ENCODE data around the gene AHCTF1.
"Not testable (repeated sequence)": the region's sequence is repeated elsewhere in the genome, so short reads cannot be mapped to it uniquely, and the experiment has no call there.

Gene AHCTF1

DNA sequence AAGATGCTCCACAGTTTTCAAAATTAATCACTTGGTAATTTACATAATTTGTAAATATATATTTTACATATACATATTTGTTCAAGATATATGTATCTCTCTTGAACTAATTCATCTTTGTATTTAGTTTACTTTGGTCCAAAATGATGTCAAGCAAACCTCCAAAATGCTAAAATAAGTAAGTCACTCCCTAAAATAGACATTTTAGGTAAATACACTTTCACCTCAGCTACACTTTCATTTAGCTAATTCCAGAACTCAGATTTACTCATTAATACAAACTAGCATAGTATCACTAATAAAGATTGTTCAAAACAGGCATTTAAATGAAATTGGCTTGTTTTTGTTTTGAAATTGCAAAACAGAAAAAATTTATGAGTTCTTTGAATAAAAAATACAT is 40.6 kb downstream of the AHCTF1 start:
- no peak overlapping the region for H3K9ac ChIP-seq (ENCODE audit: low read length)
- H3K27ac ChIP-seq (ENCODE audit: low read depth, low read length): no peak overlapping the region
- TF ChIP-seq EZH2phosphoT487 (conservative IDR thresholded peaks at IDR 0.05; ENCODE audit: low read length): no peak
- TF ChIP-seq, protein P1, sequence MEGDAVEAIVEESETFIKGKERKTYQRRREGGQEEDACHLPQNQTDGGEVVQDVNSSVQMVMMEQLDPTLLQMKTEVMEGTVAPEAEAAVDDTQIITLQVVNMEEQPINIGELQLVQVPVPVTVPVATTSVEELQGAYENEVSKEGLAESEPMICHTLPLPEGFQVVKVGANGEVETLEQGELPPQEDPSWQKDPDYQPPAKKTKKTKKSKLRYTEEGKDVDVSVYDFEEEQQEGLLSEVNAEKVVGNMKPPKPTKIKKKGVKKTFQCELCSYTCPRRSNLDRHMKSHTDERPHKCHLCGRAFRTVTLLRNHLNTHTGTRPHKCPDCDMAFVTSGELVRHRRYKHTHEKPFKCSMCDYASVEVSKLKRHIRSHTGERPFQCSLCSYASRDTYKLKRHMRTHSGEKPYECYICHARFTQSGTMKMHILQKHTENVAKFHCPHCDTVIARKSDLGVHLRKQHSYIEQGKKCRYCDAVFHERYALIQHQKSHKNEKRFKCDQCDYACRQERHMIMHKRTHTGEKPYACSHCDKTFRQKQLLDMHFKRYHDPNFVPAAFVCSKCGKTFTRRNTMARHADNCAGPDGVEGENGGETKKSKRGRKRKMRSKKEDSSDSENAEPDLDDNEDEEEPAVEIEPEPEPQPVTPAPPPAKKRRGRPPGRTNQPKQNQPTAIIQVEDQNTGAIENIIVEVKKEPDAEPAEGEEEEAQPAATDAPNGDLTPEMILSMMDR (IDR thresholded peaks at IDR 0.05; ENCODE audit: insufficient read depth, low read length, poor library complexity, severe bottlenecking): no peak
- 0 out of 2 replicates have a peak, but pooled peaks cover 4% of the 10 kb centered on the region for H4K20me1 ChIP-seq (ENCODE audit: low read depth, low read length)
- H3K9me3 ChIP-seq (ENCODE audit: insufficient read depth, low read length): no peaks in the 10 kb centered on the region
- H3K36me3 ChIP-seq (ENCODE audit: low read length): peaks cover 78% of the 10 kb centered on the region
- H3F3A ChIP-seq (ENCODE audit: insufficient read depth): no peaks in the 10 kb centered on the region
- no peaks in the 10 kb centered on the region for H3K79me2 ChIP-seq (ENCODE audit: insufficient read depth, low read length)
- H3K4me2 ChIP-seq (ENCODE audit: low read depth, low read length, poor library complexity, severe bottlenecking): no peak overlapping the region
- no peaks in the 10 kb centered on the region for H3K27me3 ChIP-seq (ENCODE audit: low read length)
- H2AFZ ChIP-seq (ENCODE audit: low read depth, low read length, severe bottlenecking): no peak overlapping the region
- H3K9me2 ChIP-seq (replicated peaks; ENCODE audit: insufficient read depth, low read length): no peaks in the 10 kb centered on the region
- no peak overlapping the region for H3K4me3 ChIP-seq (ENCODE audit: insufficient read depth, low read length, poor library complexity, severe bottlenecking)

DNA sequence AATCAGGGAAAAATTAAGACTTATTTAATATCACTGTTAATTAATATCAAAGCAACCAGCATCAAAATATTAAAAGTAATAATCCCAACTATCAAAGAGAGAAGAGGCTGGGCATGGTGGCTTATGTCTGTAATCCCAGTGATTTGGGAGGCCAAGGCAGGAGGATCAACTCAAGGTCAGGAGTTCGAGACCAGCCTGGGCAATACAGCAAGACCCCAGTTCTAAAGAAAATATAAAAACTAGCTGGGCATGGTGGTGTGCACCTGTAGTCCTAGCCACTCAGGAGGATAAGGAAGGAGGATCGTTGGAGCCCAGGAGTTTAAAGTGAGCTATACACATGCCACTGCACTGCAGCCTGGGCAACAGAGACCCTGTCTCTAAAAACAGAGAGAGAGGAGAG is 43.2 kb downstream of the AHCTF1 start:
- peaks cover 79% of the 10 kb centered on the region for H3K36me3 ChIP-seq (ENCODE audit: low read length)
- no peak overlapping the region for H3K4me3 ChIP-seq (ENCODE audit: insufficient read depth, low read length, poor library complexity, severe bottlenecking)
- H2AFZ ChIP-seq (ENCODE audit: low read depth, low read length, severe bottlenecking): no peak overlapping the region
- no peak overlapping the region for H3K27ac ChIP-seq (ENCODE audit: low read depth, low read length)
- no peak for TF ChIP-seq EZH2phosphoT487 (conservative IDR thresholded peaks at IDR 0.05; ENCODE audit: low read length)
- TF ChIP-seq, protein P1 (IDR thresholded peaks at IDR 0.05; ENCODE audit: insufficient read depth, low read length, poor library complexity, severe bottlenecking): no peak
- H3K9ac ChIP-seq (ENCODE audit: low read length): no peak overlapping the region
- H3K27me3 ChIP-seq (ENCODE audit: low read length): no peaks in the 10 kb centered on the region
- no peaks in the 10 kb centered on the region for H3K9me3 ChIP-seq (ENCODE audit: insufficient read depth, low read length)
- no peaks in the 10 kb centered on the region for H4K20me1 ChIP-seq (ENCODE audit: low read depth, low read length)
- no peaks in the 10 kb centered on the region for H3K9me2 ChIP-seq (replicated peaks; ENCODE audit: insufficient read depth, low read length)
- 0 out of 2 replicates have a peak, but pooled peaks cover under 1% of the 10 kb centered on the region for H3K79me2 ChIP-seq (ENCODE audit: insufficient read depth, low read length)
- H3F3A ChIP-seq (ENCODE audit: insufficient read depth): no peaks in the 10 kb centered on the region
- no peak overlapping the region for H3K4me2 ChIP-seq (ENCODE audit: low read depth, low read length, poor library complexity, severe bottlenecking)

DNA sequence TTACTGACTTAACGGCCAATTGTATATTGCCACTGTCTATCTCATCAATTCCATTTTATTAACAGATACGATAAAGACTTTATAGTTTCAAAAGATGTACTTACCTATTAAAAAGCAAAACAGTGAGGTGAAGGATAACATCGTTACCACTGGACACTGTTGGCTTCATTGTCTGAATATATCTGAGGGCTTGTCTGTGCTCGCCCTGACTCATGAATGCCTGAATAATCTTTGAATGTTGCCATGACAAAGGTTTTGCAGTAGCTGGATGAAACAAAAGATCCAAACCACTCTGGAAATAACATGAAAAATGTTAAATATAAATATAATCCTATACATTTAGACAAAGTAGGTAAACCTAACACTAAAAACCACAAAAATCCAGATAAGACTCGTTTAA is 46.4 kb downstream of the AHCTF1 start:
- H3K9me3 ChIP-seq (ENCODE audit: insufficient read depth, low read length); H2AFZ ChIP-seq (ENCODE audit: low read depth, low read length, severe bottlenecking); H3K9ac ChIP-seq (ENCODE audit: low read length); H4K20me1 ChIP-seq (ENCODE audit: low read depth, low read length); H3K9me2 ChIP-seq (replicated peaks; ENCODE audit: insufficient read depth, low read length); H3F3A ChIP-seq (ENCODE audit: insufficient read depth); H3K27me3 ChIP-seq (ENCODE audit: low read length); H3K4me2 ChIP-seq (ENCODE audit: low read depth, low read length, poor library complexity, severe bottlenecking); H3K27ac ChIP-seq (ENCODE audit: low read depth, low read length); H3K4me3 ChIP-seq (ENCODE audit: insufficient read depth, low read length, poor library complexity, severe bottlenecking): not testable (repeated sequence)
- Histone ChIP-seq H3K79me2 (ENCODE audit: insufficient read depth, low read length) (0 out of 2 replicates have a peak, but pooled peaks cover 13% of the 10 kb centered on the region), H3K36me3 (ENCODE audit: low read length) (peaks cover 77% of the 10 kb centered on the region; the same call in 1 of the 2 replicates)

DNA sequence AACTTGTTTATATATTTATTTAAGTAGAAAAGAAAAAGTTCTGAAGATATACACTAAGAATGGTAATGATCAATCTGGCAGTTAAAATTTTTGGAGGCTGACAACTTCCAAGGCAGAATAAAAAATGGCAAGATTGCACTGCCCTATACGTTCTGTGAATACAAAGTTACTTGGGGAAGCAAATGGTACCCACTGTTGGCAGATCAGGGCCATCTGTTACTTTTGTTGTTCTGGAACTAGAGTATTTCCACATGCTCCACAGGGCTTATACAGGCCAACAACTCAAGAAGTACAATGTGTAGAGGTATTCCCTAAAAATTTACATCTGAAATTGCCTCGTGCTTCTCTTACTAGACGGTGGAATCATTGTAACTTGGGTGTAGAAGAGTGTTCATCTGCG is 53.2 kb downstream of the AHCTF1 start:
- peaks cover 22% of the 10 kb centered on the region; the same call in 1 of the 2 replicates for H3K79me2 ChIP-seq (ENCODE audit: insufficient read depth, low read length)
- no peaks in the 10 kb centered on the region for H3K27me3 ChIP-seq (ENCODE audit: low read length)
- no peak overlapping the region for H3K4me3 ChIP-seq (ENCODE audit: insufficient read depth, low read length, poor library complexity, severe bottlenecking)
- H3K27ac ChIP-seq (ENCODE audit: low read depth, low read length): no peak overlapping the region
- TF ChIP-seq, protein P1 (IDR thresholded peaks at IDR 0.05; ENCODE audit: insufficient read depth, low read length, poor library complexity, severe bottlenecking): no peak
- TF ChIP-seq EZH2phosphoT487 (conservative IDR thresholded peaks at IDR 0.05; ENCODE audit: low read length): no peak
- H3K9me2 ChIP-seq (replicated peaks; ENCODE audit: insufficient read depth, low read length): no peaks in the 10 kb centered on the region
- H4K20me1 ChIP-seq (ENCODE audit: low read depth, low read length): peaks cover 5% of the 10 kb centered on the region; the same call in 1 of the 2 replicates
- no peak overlapping the region for H2AFZ ChIP-seq (ENCODE audit: low read depth, low read length, severe bottlenecking)
- H3K36me3 ChIP-seq (ENCODE audit: low read length): peaks cover 44% of the 10 kb centered on the region; the same call in 1 of the 2 replicates
- H3K9me3 ChIP-seq (ENCODE audit: insufficient read depth, low read length): no peaks in the 10 kb centered on the region
- no peak overlapping the region for H3K9ac ChIP-seq (ENCODE audit: low read length)
- 0 out of 2 replicates have a peak, but pooled peaks cover 5% of the 10 kb centered on the region for H3F3A ChIP-seq (ENCODE audit: insufficient read depth)
- H3K4me2 ChIP-seq (ENCODE audit: low read depth, low read length, poor library complexity, severe bottlenecking): no peak overlapping the region

Measured in SU-DHL-6 (cell line).